Endothelial cell of umbilical vein (primary cell): ENCODE data around the gene ACVR2B. TPM values are rescaled to one million over a fixed set of nuclear protein-coding genes. Genes with fewer than 3 reads are reported as not detected.
A peak's percentile ranks its signal among the peaks of the same experiment; 100 is the strongest.

Source experiments
- BruUV-seq: library from RNA; stranded (reverse); fragments of 400-500 nt; replicated peaks from 2 replicates; lab custom pipeline; 2021; lab: Mats Ljungman, UMichigan
- CTCF ChIA-PET: fragments of 300-600, 350-600 bp; sonication (Branson Sonifier 250); formaldehyde crosslinking; loops from one replicate; lab custom pipeline; 2021; ENCODE audit warnings: antibody characterized with exemption, inconsistent platforms; lab: Charles Lee
- POLR2A ChIA-PET: fragments of 300-600, 350-600 bp; sonication (Branson Sonifier 250); formaldehyde crosslinking; loops from one replicate; lab custom pipeline; 2021; ENCODE audit warnings: antibody characterized with exemption, inconsistent platforms; lab: Charles Lee
- DNase-seq: peaks from one replicate; pipeline ENCODE4 v3.0.0-alpha.2; 2011; ENCODE audit warnings: low read depth, low spot score
- FAIRE-seq: peaks from 2 replicates; lab custom pipeline; 2011; peaks lifted over from hg19 to GRCh38; lab: Jason Lieb, UNC
- H2AFZ ChIP-seq: 2 replicates; pipeline ENCODE4 v1.6.0; 2012; ENCODE audit warnings: low read depth, low read length, control low read depth, inconsistent platforms
- H3K27ac ChIP-seq: 2 replicates; pipeline ENCODE4 v1.5.1; 2011; ENCODE audit warnings: low read depth, mild to moderate bottlenecking, control low read depth, low read length, moderate library complexity; ENCODE audit not compliant: insufficient read depth
- H3K27me3 ChIP-seq, 2 experiments: 2 replicates each; pipeline versions ENCODE4 v1.6.0 to v1.6.1; 2011; ENCODE audit warnings: low read length in 2 of 2, mixed read lengths in 1 of 2; ENCODE audit not compliant: control insufficient read depth in 2 of 2, insufficient read depth in 2 of 2
- H3K36me3 ChIP-seq, 2 experiments: 2 replicates in 1 of 2; 3 replicates in 1 of 2; pipeline ENCODE4 v1.5.1; 2011; ENCODE audit warnings: low read length in 2 of 2, mild to moderate bottlenecking in 1 of 2, moderate library complexity in 1 of 2; ENCODE audit not compliant: control insufficient read depth in 2 of 2, insufficient read depth in 2 of 2; ENCODE audit errors: extremely low read depth in 1 of 2
- H3K4me1 ChIP-seq: 3 replicates; pipeline ENCODE4 v1.5.1; 2011; ENCODE audit warnings: mild to moderate bottlenecking, low read length; ENCODE audit not compliant: control insufficient read depth, insufficient read depth; ENCODE audit errors: extremely low read depth
- H3K4me2 ChIP-seq: 2 replicates; pipeline ENCODE4 v1.6.1; 2011; ENCODE audit warnings: low read length, control low read depth, mixed read lengths; ENCODE audit not compliant: insufficient read depth
- H3K4me3 ChIP-seq, 3 experiments: fragments of 200-600 bp in 1 of 3; sonication (generic), shearing (Covaris generic) in 1 of 3; replicated peaks in 1 of 3; 2 replicates each; pipeline ENCODE4 v1.5.1; 2011 to 2016; ENCODE audit warnings: control low read depth in 3 of 3, low read length in 3 of 3, mild to moderate bottlenecking in 2 of 3, inconsistent platforms in 1 of 3, low read depth in 1 of 3, moderate library complexity in 1 of 3; ENCODE audit not compliant: insufficient read depth in 1 of 3
- H3K79me2 ChIP-seq: 2 replicates; pipeline ENCODE4 v1.6.0; 2012; ENCODE audit warnings: low read length, inconsistent platforms; ENCODE audit not compliant: control insufficient read depth, insufficient read depth
- H3K9ac ChIP-seq: replicated peaks from 2 replicates; pipeline ENCODE3; 2011; ENCODE audit warnings: low read length, control low read depth; ENCODE audit not compliant: insufficient read depth; ENCODE audit errors: extremely low read depth
- H3K9me1 ChIP-seq: replicated peaks from 3 replicates; pipeline ENCODE4 v1.6.0; 2011; ENCODE audit warnings: mild to moderate bottlenecking, low read length; ENCODE audit not compliant: control insufficient read depth, insufficient read depth; ENCODE audit errors: extremely low read depth
- H3K9me3 ChIP-seq: replicated peaks from 2 replicates; pipeline ENCODE4 v1.5.1; 2012; ENCODE audit warnings: low read length, inconsistent platforms; ENCODE audit not compliant: control insufficient read depth, insufficient read depth
- H4K20me1 ChIP-seq: replicated peaks from 2 replicates; pipeline ENCODE3; 2011; ENCODE audit warnings: mild to moderate bottlenecking, low read length; ENCODE audit not compliant: control insufficient read depth, insufficient read depth; ENCODE audit errors: extremely low read depth
- EZH2 ChIP-seq: IDR thresholded peaks from 2 replicates; pipeline ENCODE4 v1.6.1; 2012; ENCODE audit warnings: borderline replicate concordance, low read depth, mild to moderate bottlenecking, moderate library complexity, low read length, inconsistent platforms; ENCODE audit not compliant: severe bottlenecking
- GATA2 ChIP-seq: IDR thresholded peaks from 2 replicates; pipeline ENCODE4 v1.7.0; 2011; ENCODE audit warnings: low read depth, mild to moderate bottlenecking, moderate library complexity, mixed read lengths, low read length; ENCODE audit not compliant: insufficient read length, insufficient read depth
- JUN ChIP-seq: IDR thresholded peaks from 2 replicates; pipeline ENCODE4 v1.6.1; 2011; ENCODE audit warnings: borderline replicate concordance, low read depth; ENCODE audit not compliant: insufficient read length, insufficient read depth
- MYC ChIP-seq: IDR thresholded peaks from one replicate; pipeline ENCODE4 v1.6.1; 2011; ENCODE audit warnings: mild to moderate bottlenecking, low read depth, low read length
- POLR2AphosphoS5 ChIP-seq: IDR thresholded peaks from 2 replicates; pipeline ENCODE4 v1.6.1; 2012; ENCODE audit warnings: low read depth, mild to moderate bottlenecking, control low read depth, low read length, moderate library complexity; ENCODE audit not compliant: insufficient read depth
- dilution Hi-C: fragments of 300-500 bp; cut with MboI; formaldehyde crosslinking; loops from one replicate; pipeline ENCODE4 v1.15.0; 2019; ENCODE audit warnings: low sequenced_read_pairs; ENCODE audit not compliant: extremely low pct_ligation_motif_present
- intact Hi-C: fragments of 100-400 bp; cut with micrococcal nuclease; formaldehyde crosslinking; loops from one replicate; pipeline ENCODE4 v1.10.0; 2022
- polyA plus RNA-seq, 4 experiments: library from polyadenylated mRNA; depleted of rRNA in 3 of 4; stranded (reverse) in 3 of 4; unstranded in 1 of 4; fragments of >200 nt; gene quantifications; 2 replicates each; pipeline versions ENCODE4 v1.2.1 to v1.2.3, GENCODE V29; 2011 to 2012; ENCODE audit warnings: missing spikeins in 1 of 4
- total RNA-seq: library from RNA; stranded (reverse); gene quantifications from 2 replicates; pipeline ENCODE4 v1.2.3, GENCODE V29; 2021
- TF ChIP-seq, protein P1 (sequence below): IDR thresholded peaks from 2 replicates; pipeline ENCODE4 v1.6.1; 2011; ENCODE audit not compliant: insufficient read depth, insufficient read length

Gene ACVR2B
- total and polyA plus RNA-seq, 2 donors (not counting 3 experiments of a cell fraction or from before 2014, with no cell fraction given), result 2.0 to 4.9 TPM

DNA sequence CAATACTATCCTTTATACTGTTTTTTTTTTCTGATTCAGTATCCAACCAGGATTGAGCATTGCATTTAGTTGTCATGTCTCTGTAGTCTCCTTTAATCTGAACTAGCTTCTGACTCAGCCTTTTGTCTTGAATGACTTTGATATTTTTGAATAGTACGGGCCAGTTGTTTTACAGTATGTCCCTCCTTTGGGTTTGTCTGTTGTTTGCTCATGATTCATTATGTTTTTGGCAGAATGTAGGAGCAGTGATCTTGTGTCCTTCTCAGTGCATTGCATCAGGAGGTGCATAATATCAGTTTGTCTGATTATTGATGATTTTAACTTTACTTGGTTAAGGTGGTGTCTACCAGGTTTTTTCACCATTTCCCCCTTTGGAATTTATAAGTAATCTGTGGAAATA, 63.0 kb downstream of the ACVR2B start:
- ChIA-PET CTCF (interaction anchor here (1.4 to 13.1 kb wide), 2 partner anchors 140 to 327 kb away, joined by 3 to 455 read pairs; no protein-coding TSS in a partner anchor), POLR2A (no interaction called here)
- Histone ChIP-seq H3K79me2 (no peaks in the 10 kb centered on the region), H3K36me3 (peaks cover 0 to 3% of the 10 kb centered on the region in 2 experiments), H3K27ac (no peak overlapping the region), H3K9me3 (no peaks in the 10 kb centered on the region), H3K4me3 (no peak overlapping the region), H4K20me1 (no peaks in the 10 kb centered on the region), H3K9ac (no peak overlapping the region), H3K27me3 (no peaks in the 10 kb centered on the region), H3K4me1 (peaks cover 4% of the 10 kb centered on the region), H3K9me1 (no peaks in the 10 kb centered on the region), H3K4me2 (no peak overlapping the region), H2AFZ (no peak overlapping the region)
- BruUV-seq, result no TSS peak
- TF ChIP-seq, protein P1, sequence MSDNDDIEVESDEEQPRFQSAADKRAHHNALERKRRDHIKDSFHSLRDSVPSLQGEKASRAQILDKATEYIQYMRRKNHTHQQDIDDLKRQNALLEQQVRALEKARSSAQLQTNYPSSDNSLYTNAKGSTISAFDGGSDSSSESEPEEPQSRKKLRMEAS, result no peak
- TF ChIP-seq JUN (no peak), GATA2 (no peak), POLR2AphosphoS5 (no peak), EZH2 (no peak), MYC (no peak)
- dilution Hi-C loops, result no loop called here
- FAIRE-seq, result no peak
- intact Hi-C loops, result no loop called here
- DNase-seq, result no peak

DNA sequence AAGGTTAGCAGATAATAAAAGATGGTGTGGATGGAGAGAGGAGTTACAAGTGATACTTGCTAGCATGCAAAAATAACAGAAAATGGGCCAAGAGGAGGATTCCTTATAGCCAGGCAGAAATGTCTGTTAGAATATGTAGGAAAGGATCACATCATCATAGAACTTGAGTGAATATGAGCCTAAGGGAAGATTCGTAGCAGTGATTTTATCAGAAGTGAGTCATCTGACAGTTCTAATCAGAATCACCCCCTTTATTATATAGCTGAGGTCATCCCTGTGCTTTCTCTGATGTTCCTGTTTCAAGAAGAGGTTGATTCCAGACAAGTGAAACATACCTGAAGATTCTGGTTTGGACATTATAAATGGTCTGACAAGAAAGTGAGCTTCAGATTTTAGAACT, 65.3 kb downstream of the ACVR2B start:
- H3K27me3 ChIP-seq, result no peaks in the 10 kb centered on the region
- CTCF ChIA-PET, result interaction anchor here (0.9 to 13.1 kb wide), 5 partner anchors 20 to 481 kb away, joined by 3 to 455 read pairs (median 6); no protein-coding TSS in a partner anchor
- FAIRE-seq (no peak), DNase-seq (no peak)
- TF ChIP-seq GATA2 (peak; percentile 40), JUN (peak; percentile 6), EZH2 (no peak)
- no TSS peak for BruUV-seq
- peaks cover 4% of the 10 kb centered on the region for H3K4me1 ChIP-seq
- H3K9ac ChIP-seq, result no peak overlapping the region
- no peak overlapping the region for H3K4me3 ChIP-seq
- H3K36me3 ChIP-seq, result peaks cover 0 to 3% of the 10 kb centered on the region in 2 experiments
- no peak overlapping the region for H3K4me2 ChIP-seq
- no peak overlapping the region for H2AFZ ChIP-seq
- no peaks in the 10 kb centered on the region for H4K20me1 ChIP-seq
- no peaks in the 10 kb centered on the region for H3K9me1 ChIP-seq
- H3K27ac ChIP-seq, result no peak overlapping the region
- intact Hi-C loops, result no loop called here
- dilution Hi-C loops, result no loop called here
- POLR2A ChIA-PET, result no interaction called here
- H3K79me2 ChIP-seq, result no peaks in the 10 kb centered on the region
- no peaks in the 10 kb centered on the region for H3K9me3 ChIP-seq
